ENCODE results near the gene CLRN3. TPM values are rescaled to one million over a fixed set of nuclear protein-coding genes. Genes with fewer than 3 reads are reported as not detected.

CLRN3 gene
- total and polyA plus RNA-seq, 2 experiments from 2014 or later, result not detected

- TF ChIP-seq REST (IDR thresholded peaks at IDR 0.05; ENCODE audit: unreplicated experiment), result no peak
- TF ChIP-seq STAT1 (IDR thresholded peaks at IDR 0.05; ENCODE audit: unreplicated experiment), result no peak
- TF ChIP-seq EZH2 (IDR thresholded peaks at IDR 0.05; ENCODE audit: low read depth, unreplicated experiment), result no peak
These were observed 22.6 kb upstream of the CLRN3 start (continued) for GRCh38 chr10:127915324-127915723.

GRCh38 chr10:127913368-127913759 lies 20.6 kb upstream of the CLRN3 start:
- no peaks in the 10 kb centered on the region for H3K4me1 ChIP-seq (ENCODE audit: insufficient read depth)
- no peaks in the 10 kb centered on the region for H3K27me3 ChIP-seq (ENCODE audit: insufficient read depth)
- H3K36me3 ChIP-seq (ENCODE audit: insufficient read depth), result no peaks in the 10 kb centered on the region
- DNase-seq (ENCODE audit: low spot score) (no peak), ATAC-seq (no peak)
- Mint-ChIP-seq H3K9me3 (no peaks in the 10 kb centered on the region), H3K4me3 (no peak overlapping the region), H3K4me1 (peaks cover 4% of the 10 kb centered on the region; the same call in 2 of the 3 replicates), H3K27ac (no peak overlapping the region), H3K27me3 (ENCODE audit: insufficient read depth, low read depth, poor library complexity) (peaks cover 7% of the 10 kb centered on the region), H3K36me3 (ENCODE audit: low read depth) (no peaks in the 10 kb centered on the region)
- H4K20me1 ChIP-seq (replicated peaks; ENCODE audit: insufficient read depth), result no peaks in the 10 kb centered on the region
- H3K27ac ChIP-seq (ENCODE audit: low read depth), result no peak overlapping the region
- no peaks in the 10 kb centered on the region for H3F3A ChIP-seq (replicated peaks; ENCODE audit: low read depth)
- no peak overlapping the region for H2AFZ ChIP-seq
- H3K9me2 ChIP-seq (ENCODE audit: insufficient read depth), result no peaks in the 10 kb centered on the region
- no peak overlapping the region for H3K4me2 ChIP-seq
- H3K79me2 ChIP-seq (replicated peaks; ENCODE audit: insufficient read depth), result no peaks in the 10 kb centered on the region
- no peak overlapping the region for H3K4me3 ChIP-seq
- TF ChIP-seq CTCF (conservative IDR thresholded peaks at IDR 0.05; ENCODE audit: low read depth in 2 of 2) (no peak), ETS1 (IDR thresholded peaks at IDR 0.05) (no peak), EZH2 (IDR thresholded peaks at IDR 0.05; ENCODE audit: low read depth, unreplicated experiment) (no peak), REST (IDR thresholded peaks at IDR 0.05; ENCODE audit: unreplicated experiment) (no peak), ZNF114 (CRISPR knock-in tag; IDR thresholded peaks at IDR 0.05) (no peak), STAT1 (IDR thresholded peaks at IDR 0.05; ENCODE audit: unreplicated experiment) (no peak), JUNB (IDR thresholded peaks at IDR 0.05; ENCODE audit: unreplicated experiment) (no peak), NANOG (IDR thresholded peaks at IDR 0.05; ENCODE audit: borderline replicate concordance) (no peak)

All from GM23338 (cell line).